ENCODE measurements around the gene ISLR.

- TF ChIP-seq POLR2AphosphoS5 (IDR thresholded peaks at IDR 0.05; ENCODE audit: low read depth, low read length) (no peak), POLR2A (IDR thresholded peaks at IDR 0.05; ENCODE audit: low read depth, low read length) (no peak), TAF1 (IDR thresholded peaks at IDR 0.05; ENCODE audit: low read depth, low read length) (no peak), POU2F2 (IDR thresholded peaks at IDR 0.05; ENCODE audit: low read depth, low read length) (no peak), SPI1 (IDR thresholded peaks at IDR 0.05; ENCODE audit: low read depth, low read length) (no peak)
Observed at GRCh38 chr15:74155766-74156417, 17.6 kb upstream of the ISLR start.
